Chondrocyte (in vitro differentiated cells): Measurements from ENCODE around the gene NOPCHAP1. TPM values are rescaled to one million over a fixed set of nuclear protein-coding genes. Genes with fewer than 3 reads are reported as not detected.

Source experiments
- DNase-seq: peaks from one replicate; pipeline ENCODE4 v3.0.0; 2021; ENCODE audit warnings: mixed read lengths, low spot score
- H3K27ac Mint-ChIP-seq: one replicate; pipeline ENCODE4 v1.8.0; 2021; ENCODE audit warnings: mild to moderate bottlenecking, moderate library complexity, mixed read lengths; ENCODE audit not compliant: unreplicated experiment
- H3K27me3 Mint-ChIP-seq: 2 replicates; pipeline ENCODE4 v1.8.0; 2021; ENCODE audit warnings: low read depth, mixed read lengths
- H3K36me3 Mint-ChIP-seq: 2 replicates; pipeline ENCODE4 v1.8.0; 2021; ENCODE audit warnings: low read depth, mixed read lengths
- H3K4me1 Mint-ChIP-seq: 2 replicates; pipeline ENCODE4 v1.8.0; 2021; ENCODE audit warnings: low read depth, mild to moderate bottlenecking, mixed read lengths
- H3K4me3 Mint-ChIP-seq: one replicate; pipeline ENCODE4 v1.8.0; 2021; ENCODE audit warnings: mild to moderate bottlenecking, moderate library complexity, mixed read lengths; ENCODE audit not compliant: unreplicated experiment
- H3K9me3 Mint-ChIP-seq: 2 replicates; pipeline ENCODE4 v1.8.0; 2021; ENCODE audit warnings: low read depth, mixed read lengths
- CTCF ChIP-seq: fragments of 200-600 bp; sonication (generic); IDR thresholded peaks from 2 replicates; pipeline ENCODE4 v1.5.0; 2021; ENCODE audit warnings: antibody characterized with exemption, mild to moderate bottlenecking, moderate library complexity
- total RNA-seq: library from RNA; stranded (reverse); gene quantifications from 3 replicates; pipeline ENCODE4 v1.2.1, GENCODE V29; 2021

NOPCHAP1 gene
- total RNA-seq, 1 donor from 2014 or later: 11.8 TPM

- no peak for TF ChIP-seq CTCF
- no peak for DNase-seq
- no peak overlapping the region for H3K27ac Mint-ChIP-seq
- peaks cover 40% of the 10 kb centered on the region for H3K4me1 Mint-ChIP-seq
- H3K4me3 Mint-ChIP-seq: no peak overlapping the region
- no peaks in the 10 kb centered on the region for H3K27me3 Mint-ChIP-seq
- H3K9me3 Mint-ChIP-seq: no peaks in the 10 kb centered on the region
- no peaks in the 10 kb centered on the region for H3K36me3 Mint-ChIP-seq
These were observed 25.7 kb upstream of the NOPCHAP1 start for GRCh38 chr12:104960464-104960863.

GRCh38 chr12:104963757-104964156 lies 22.4 kb upstream of the NOPCHAP1 start:
- no peak overlapping the region for H3K27ac Mint-ChIP-seq
- no peak for DNase-seq

GRCh38 chr12:104964167-104964855 lies 21.8 kb upstream of the NOPCHAP1 start:
- no peak for TF ChIP-seq CTCF
- Mint-ChIP-seq H3K9me3 (peaks cover 2% of the 10 kb centered on the region), H3K36me3 (no peaks in the 10 kb centered on the region), H3K4me3 (no peak overlapping the region), H3K27me3 (no peaks in the 10 kb centered on the region), H3K4me1 (peaks cover 9% of the 10 kb centered on the region), H3K27ac (no peak overlapping the region)
- DNase-seq: no peak

More at GRCh38 chr12:104963757-104964156, 22.4 kb upstream of the NOPCHAP1 start:
- Mint-ChIP-seq H3K4me3 (no peak overlapping the region), H3K36me3 (no peaks in the 10 kb centered on the region), H3K27me3 (no peaks in the 10 kb centered on the region), H3K4me1 (peaks cover 15% of the 10 kb centered on the region), H3K9me3 (peaks cover 2% of the 10 kb centered on the region)
- no peak for TF ChIP-seq CTCF

GRCh38 chr12:104964856-104965205 lies 21.3 kb upstream of the NOPCHAP1 start:
- H3K4me3 Mint-ChIP-seq: no peak overlapping the region
- H3K9me3 Mint-ChIP-seq: peaks cover 2% of the 10 kb centered on the region
- DNase-seq: no peak
- no peaks in the 10 kb centered on the region for H3K27me3 Mint-ChIP-seq
- no peaks in the 10 kb centered on the region for H3K36me3 Mint-ChIP-seq
- no peak overlapping the region for H3K27ac Mint-ChIP-seq
- TF ChIP-seq CTCF: no peak
- peaks cover 4% of the 10 kb centered on the region for H3K4me1 Mint-ChIP-seq

- H3K27me3 Mint-ChIP-seq: no peaks in the 10 kb centered on the region
- no peak overlapping the region for H3K27ac Mint-ChIP-seq
- DNase-seq: no peak
- H3K36me3 Mint-ChIP-seq: no peaks in the 10 kb centered on the region
- no peak for TF ChIP-seq CTCF
- peaks cover 6% of the 10 kb centered on the region for H3K4me1 Mint-ChIP-seq
- peaks cover 2% of the 10 kb centered on the region for H3K9me3 Mint-ChIP-seq
- H3K4me3 Mint-ChIP-seq: no peak overlapping the region
These were observed 19.4 kb upstream of the NOPCHAP1 start for GRCh38 chr12:104966677-104967076.
